K562 (cell line): Measurements from ENCODE around the gene RTL1. TPM values are rescaled to one million over a fixed set of nuclear protein-coding genes. Genes with fewer than 3 reads are reported as not detected.
A peak's percentile ranks its signal among the peaks of the same experiment; 100 is the strongest.

ENCODE experiments used
- ATAC-seq: fragments of 200-7000 bp; cut with Tn5 transposase; 3 replicates; pipeline ENCODE4 v1.9.1; 2020; ENCODE audit warnings: moderate library complexity
- BruUV-seq: library from RNA; stranded (reverse); fragments of 400-500 nt; replicated peaks from 2 replicates; lab custom pipeline; 2021; lab: Mats Ljungman, UMichigan
- CTCF ChIA-PET: fragments of 300-600 bp; formaldehyde crosslinking; extraction: SDS; loops from one replicate; lab custom pipeline; 2021; ENCODE audit warnings: low intra/inter-chr PET ratio; lab: Yijun Ruan, JAX
- POLR2A ChIA-PET: fragments of 300-600, 350-650 bp; sonication (Branson Sonifier 250); formaldehyde crosslinking; extraction: SDS; loops from one replicate; lab custom pipeline; 2021; ENCODE audit warnings: antibody characterized with exemption, inconsistent platforms; lab: Yijun Ruan, JAX
- DNase-seq, 4 experiments: peaks; one replicate each; pipeline versions ENCODE4 v3.0.0 to v3.0.0-alpha.2; 2011 to 2018; ENCODE audit warnings: low spot score in 3 of 4, mixed read lengths in 3 of 4; ENCODE audit errors: extremely low read depth in 1 of 4
- FAIRE-seq: peaks from 2 replicates; lab custom pipeline; 2011; peaks lifted over from hg19 to GRCh38; lab: Jason Lieb, UNC
- H2AFZ ChIP-seq: 2 replicates; pipeline ENCODE4 v1.6.0; 2011; ENCODE audit warnings: low read depth, low read length, control low read depth, inconsistent platforms
- H3K27ac ChIP-seq: fragments of 200-600 bp; 3 replicates; pipeline ENCODE4 v1.8.0; 2011; ENCODE audit warnings: low read depth, mild to moderate bottlenecking, control low read depth, inconsistent platforms, low read length, moderate library complexity, mixed read lengths; ENCODE audit errors: extremely low read depth
- H3K27me3 ChIP-seq, 2 experiments: fragments of 300-600 bp in 1 of 2; 2 replicates in 1 of 2; 3 replicates in 1 of 2; pipeline versions ENCODE4 v1.6.0 to v1.8.0; 2011; ENCODE audit warnings: inconsistent platforms in 2 of 2, low read length in 2 of 2, mild to moderate bottlenecking in 1 of 2, mixed read lengths in 1 of 2, moderate library complexity in 1 of 2; ENCODE audit not compliant: control insufficient read depth in 2 of 2, insufficient read depth in 2 of 2
- H3K36me3 ChIP-seq: fragments of 300-600 bp; 3 replicates; pipeline ENCODE4 v1.8.0; 2011; ENCODE audit warnings: mild to moderate bottlenecking, low read length, inconsistent platforms; ENCODE audit not compliant: control insufficient read depth, insufficient read depth
- H3K4me1 ChIP-seq, 2 experiments: fragments of 200-600 bp in 1 of 2; replicated peaks in 1 of 2; 2 replicates in 1 of 2; 3 replicates in 1 of 2; pipeline versions ENCODE4 v1.5.1 to v1.8.0; 2011; ENCODE audit warnings: inconsistent platforms in 2 of 2, low read length in 2 of 2, mild to moderate bottlenecking in 1 of 2, mixed read lengths in 1 of 2, moderate library complexity in 1 of 2; ENCODE audit not compliant: control insufficient read depth in 2 of 2, insufficient read depth in 2 of 2
- H3K4me2 ChIP-seq: 2 replicates; pipeline ENCODE4 v1.6.1; 2011; ENCODE audit warnings: low read length, control low read depth, inconsistent platforms, mixed read lengths; ENCODE audit not compliant: insufficient read depth
- H3K4me3 ChIP-seq: fragments of 200-600 bp; sonication (generic), shearing (Covaris generic); 2 replicates; pipeline ENCODE4 v1.5.1; 2016; ENCODE audit warnings: control low read depth, inconsistent platforms
- H3K79me2 ChIP-seq: fragments of 200-600 bp; 3 replicates; pipeline ENCODE4 v1.8.0; 2011; ENCODE audit warnings: low read length, inconsistent platforms; ENCODE audit not compliant: control insufficient read depth, insufficient read depth
- H3K9ac ChIP-seq, 2 experiments: 2 replicates each; pipeline versions ENCODE4 v1.6.0 to v1.6.1; 2011; ENCODE audit warnings: low read depth in 2 of 2, low read length in 2 of 2, control low read depth in 1 of 2, inconsistent platforms in 1 of 2, mild to moderate bottlenecking in 1 of 2, mixed read lengths in 1 of 2; ENCODE audit not compliant: insufficient read depth in 1 of 2
- H3K9me1 ChIP-seq: one replicate; pipeline ENCODE4 v1.6.0; 2011; ENCODE audit warnings: inconsistent platforms, mild to moderate bottlenecking, low read length, moderate library complexity; ENCODE audit not compliant: control insufficient read depth, insufficient read depth
- H3K9me3 ChIP-seq: replicated peaks from 2 replicates; pipeline ENCODE4 v1.5.1; 2011; ENCODE audit warnings: low read depth, low read length, inconsistent platforms; ENCODE audit not compliant: control insufficient read depth, insufficient read depth
- H4K20me1 ChIP-seq: replicated peaks from 2 replicates; pipeline ENCODE4 v1.6.1; 2011; ENCODE audit warnings: low read length, inconsistent platforms, mixed read lengths; ENCODE audit not compliant: control insufficient read depth, insufficient read depth
- WGBS: fragments of 100-300 bp; shearing (Covaris generic); methylation state at CpG from one replicate; pipeline ENCODE4 v1.1.6; 2016; ENCODE audit warnings: low coverage, mixed read lengths; ENCODE audit not compliant: insufficient coverage; ENCODE audit errors: missing lambda C conversion rate; 5-methylcytosine and 5-hydroxymethylcytosine counted together
- in situ Hi-C: fragments of 300-500 bp; cut with MboI; formaldehyde crosslinking; loops from 4 replicates; pipeline ENCODE4 v1.15.0; 2018; ENCODE audit warnings: inconsistent platforms, mixed read lengths
- intact Hi-C: fragments of 100-400 bp; cut with micrococcal nuclease; formaldehyde crosslinking; loops from 2 replicates; pipeline ENCODE4 v1.14.2; 2022
- polyA plus RNA-seq, 8 experiments: library from polyadenylated mRNA; depleted of rRNA in 4 of 8; stranded (reverse) in 5 of 8; unstranded in 3 of 8; fragments of >200 nt; fragmentation: Nextera tagmentation in 2 of 8; fragmentation: Illumina TruSeq in 1 of 8; extraction: Ambion mirVana in 2 of 8; extraction: Trizol in 1 of 8; gene quantifications; 2 replicates each; pipeline versions ENCODE4 v1.2.1 to v1.2.3, GENCODE V29; 2011 to 2014; ENCODE audit warnings: inconsistent platforms in 1 of 8, missing spikeins in 1 of 8
- total RNA-seq, 7 experiments: library from RNA; depleted of rRNA in 6 of 7; stranded (reverse); fragments of >200 nt in 6 of 7; fragmentation: Illumina TruSeq in 2 of 7; extraction: Trizol in 2 of 7; gene quantifications; 2 replicates each; pipeline versions ENCODE4 v1.2.1 to v1.2.3, GENCODE V29; 2011 to 2021; ENCODE audit warnings: low replicate concordance in 1 of 7
- TF ChIP-seq, protein P1 (sequence below): fragments of 450-650 bp; IDR thresholded peaks from 2 replicates; pipeline ENCODE4 v1.6.1; 2018; ENCODE audit not compliant: partially characterized antibody
- TF ChIP-seq, protein P2 (sequence below): IDR thresholded peaks from 2 replicates; pipeline ENCODE4 v1.6.1; 2011; ENCODE audit not compliant: insufficient read length; ENCODE audit errors: extremely low read depth

RTL1 gene
- total and polyA plus RNA-seq, 9 of the 15 experiments (the other 6 are each of a cell fraction or from before 2014, with no cell fraction given), result not detected

DNA sequence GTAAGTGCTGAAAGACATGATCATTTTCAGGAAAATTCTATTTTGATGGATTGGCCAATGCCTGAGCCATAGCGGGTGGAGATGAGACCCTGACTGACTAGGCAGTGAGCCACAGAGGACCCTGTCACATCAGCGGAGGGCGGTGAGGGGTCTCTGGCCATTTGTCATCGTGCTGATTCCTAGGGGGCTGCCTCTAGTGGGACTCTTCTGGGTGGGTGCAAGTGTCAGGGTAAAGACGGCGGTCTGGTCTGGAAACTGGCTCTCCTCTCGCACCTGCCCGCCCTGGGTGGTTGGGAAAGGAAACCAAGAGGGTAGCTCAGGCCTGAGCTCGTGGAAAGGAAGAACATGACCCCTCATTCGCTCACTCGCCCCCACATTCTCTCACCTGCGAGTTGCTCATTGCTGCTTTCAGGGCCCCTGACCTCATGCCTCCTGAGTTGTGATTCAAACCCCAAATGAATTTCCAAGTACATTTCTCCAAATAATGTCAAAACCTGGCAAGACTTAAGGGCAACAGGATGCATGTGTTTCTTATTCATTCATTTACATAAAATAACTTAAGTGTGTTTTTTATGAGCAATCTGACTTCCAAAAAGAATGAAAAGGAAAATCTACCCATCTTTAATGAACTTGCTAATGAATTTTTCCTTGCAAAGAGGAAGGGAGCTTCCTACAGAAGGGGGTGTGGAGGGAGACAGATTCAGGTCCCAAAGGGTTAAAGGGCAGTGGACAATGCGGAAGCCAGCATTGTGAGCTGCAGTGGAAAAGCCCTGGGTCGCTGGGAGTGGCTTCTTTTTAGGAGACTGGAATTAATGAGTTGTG lies 64.8 kb downstream of the RTL1 start:
- DNase-seq, result no peak
- ChIA-PET CTCF (no interaction called here), POLR2A (no interaction called here)
- Histone ChIP-seq H3K36me3 (no peaks in the 10 kb centered on the region), H3K4me2 (no peak overlapping the region), H3K79me2 (no peaks in the 10 kb centered on the region), H3K9me1 (no peaks in the 10 kb centered on the region), H3K27ac (no peak overlapping the region), H3K4me1 (peaks cover 0 to 36% of the 10 kb centered on the region in 2 experiments; a peak in 3 of 5 replicates), H2AFZ (peak overlapping the region; percentile 32; the same call in 1 of the 2 replicates), H4K20me1 (no peaks in the 10 kb centered on the region; the same call in 1 of the 2 replicates), H3K4me3 (no peak overlapping the region), H3K9ac (no peak overlapping the region)
- intact Hi-C loops, result no loop called here
- WGBS, result 64% methylated on average over 6 of the region's 14 CpGs
- no TSS peak for BruUV-seq
- no peak for FAIRE-seq
- in situ Hi-C loops, result no loop called here
- TF ChIP-seq, protein P1, sequence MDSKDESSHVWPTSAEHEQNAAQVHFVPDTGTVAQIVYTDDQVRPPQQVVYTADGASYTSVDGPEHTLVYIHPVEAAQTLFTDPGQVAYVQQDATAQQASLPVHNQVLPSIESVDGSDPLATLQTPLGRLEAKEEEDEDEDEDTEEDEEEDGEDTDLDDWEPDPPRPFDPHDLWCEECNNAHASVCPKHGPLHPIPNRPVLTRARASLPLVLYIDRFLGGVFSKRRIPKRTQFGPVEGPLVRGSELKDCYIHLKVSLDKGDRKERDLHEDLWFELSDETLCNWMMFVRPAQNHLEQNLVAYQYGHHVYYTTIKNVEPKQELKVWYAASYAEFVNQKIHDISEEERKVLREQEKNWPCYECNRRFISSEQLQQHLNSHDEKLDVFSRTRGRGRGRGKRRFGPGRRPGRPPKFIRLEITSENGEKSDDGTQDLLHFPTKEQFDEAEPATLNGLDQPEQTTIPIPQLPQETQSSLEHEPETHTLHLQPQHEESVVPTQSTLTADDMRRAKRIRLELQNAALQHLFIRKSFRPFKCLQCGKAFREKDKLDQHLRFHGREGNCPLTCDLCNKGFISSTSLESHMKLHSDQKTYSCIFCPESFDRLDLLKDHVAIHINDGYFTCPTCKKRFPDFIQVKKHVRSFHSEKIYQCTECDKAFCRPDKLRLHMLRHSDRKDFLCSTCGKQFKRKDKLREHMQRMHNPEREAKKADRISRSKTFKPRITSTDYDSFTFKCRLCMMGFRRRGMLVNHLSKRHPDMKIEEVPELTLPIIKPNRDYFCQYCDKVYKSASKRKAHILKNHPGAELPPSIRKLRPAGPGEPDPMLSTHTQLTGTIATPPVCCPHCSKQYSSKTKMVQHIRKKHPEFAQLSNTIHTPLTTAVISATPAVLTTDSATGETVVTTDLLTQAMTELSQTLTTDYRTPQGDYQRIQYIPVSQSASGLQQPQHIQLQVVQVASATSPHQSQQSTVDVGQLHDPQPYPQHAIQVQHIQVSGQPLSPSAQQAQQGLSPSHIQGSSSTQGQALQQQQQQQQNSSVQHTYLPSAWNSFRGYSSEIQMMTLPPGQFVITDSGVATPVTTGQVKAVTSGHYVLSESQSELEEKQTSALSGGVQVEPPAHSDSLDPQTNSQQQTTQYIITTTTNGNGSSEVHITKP, result peak; percentile 60
- TF ChIP-seq, protein P2, sequence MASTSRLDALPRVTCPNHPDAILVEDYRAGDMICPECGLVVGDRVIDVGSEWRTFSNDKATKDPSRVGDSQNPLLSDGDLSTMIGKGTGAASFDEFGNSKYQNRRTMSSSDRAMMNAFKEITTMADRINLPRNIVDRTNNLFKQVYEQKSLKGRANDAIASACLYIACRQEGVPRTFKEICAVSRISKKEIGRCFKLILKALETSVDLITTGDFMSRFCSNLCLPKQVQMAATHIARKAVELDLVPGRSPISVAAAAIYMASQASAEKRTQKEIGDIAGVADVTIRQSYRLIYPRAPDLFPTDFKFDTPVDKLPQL, result no peak
- TF ChIP-seq, all 486 proteins: peak for 1
- Histone ChIP-seq H3K9me3 (no peaks in the 10 kb centered on the region), H3K27me3 (no peaks in the 10 kb centered on the region)
- ATAC-seq, result no peak
